Hematopoietic multipotent progenitor cell (in vitro differentiated cells): ENCODE measurements around the gene THOC5. TPM values are rescaled to one million over a fixed set of nuclear protein-coding genes. Genes with fewer than 3 reads are reported as not detected.
"Not testable (repeated sequence)": the region's sequence is repeated elsewhere in the genome, so short reads cannot be mapped to it uniquely, and the experiment has no call there.

Experiments
- DNase-seq, 3 donors: peaks; one replicate each; pipeline ENCODE4 v3.0.0-alpha.2; 2011 to 2015; ENCODE audit warnings: low read depth in 2 of 3, low spot score in 2 of 3
- total RNA-seq: library from RNA; depleted of rRNA; stranded (reverse); fragments of >200 nt; gene quantifications from one replicate; pipeline ENCODE4 v1.2.3, GENCODE V29; 2012

The THOC5 gene
- total RNA-seq, 1 donor, result 50.9 TPM

- no peak for DNase-seq
Observed at GRCh38 chr22:29563652-29564460, 10.3 kb upstream of the THOC5 start.

GRCh38 chr22:29559853-29560252 lies 6.3 kb upstream of the THOC5 start:
- no peak for DNase-seq

- DNase-seq, result no peak
Observed at GRCh38 chr22:29559030-29559429, 5.5 kb upstream of the THOC5 start.

- DNase-seq, result no peak
Observed at GRCh38 chr22:29555065-29555644, 1.6 kb upstream of the THOC5 start.

GRCh38 chr22:29552357-29552756 lies 1.2 kb downstream of the THOC5 start:
- not testable (repeated sequence) for DNase-seq

- DNase-seq, result no peak
Observed at GRCh38 chr22:29550005-29550404, 3.6 kb downstream of the THOC5 start.

- DNase-seq, result not testable (repeated sequence)
Observed at GRCh38 chr22:29545045-29545444, 8.5 kb downstream of the THOC5 start.

GRCh38 chr22:29541845-29542244 lies 11.7 kb downstream of the THOC5 start:
- no peak for DNase-seq

GRCh38 chr22:29539105-29539504 lies 14.5 kb downstream of the THOC5 start:
- DNase-seq, result no peak

- DNase-seq, result no peak
Observed at GRCh38 chr22:29536411-29536810, 17.1 kb downstream of the THOC5 start.

GRCh38 chr22:29531419-29531818 lies 22.1 kb downstream of the THOC5 start:
- no peak for DNase-seq

- DNase-seq, result no peak
Observed at GRCh38 chr22:29530716-29531115, 22.8 kb downstream of the THOC5 start.

GRCh38 chr22:29528144-29528543 lies 25.4 kb downstream of the THOC5 start:
- no peak for DNase-seq

- DNase-seq, result peak in 2 of 3 donors; percentile 53 to 73
Observed at GRCh38 chr22:29524442-29525191, 28.9 kb downstream of the THOC5 start.

- DNase-seq, result no peak
Observed at GRCh38 chr22:29523761-29524160, 29.8 kb downstream of the THOC5 start.

GRCh38 chr22:29521526-29521925 lies 32.0 kb downstream of the THOC5 start:
- DNase-seq, result no peak

- DNase-seq, result no peak
Observed at GRCh38 chr22:29520851-29521250, 32.7 kb downstream of the THOC5 start.

- DNase-seq, result no peak
Observed at GRCh38 chr22:29519996-29520395, 33.6 kb downstream of the THOC5 start.

- DNase-seq, result no peak
Observed at GRCh38 chr22:29518427-29518826, 35.1 kb downstream of the THOC5 start.

- DNase-seq, result no peak
Observed at GRCh38 chr22:29517215-29517908, 36.2 kb downstream of the THOC5 start.

GRCh38 chr22:29512031-29512430 lies 41.5 kb downstream of the THOC5 start:
- DNase-seq, result no peak
